HCT116 (cell line): ENCODE measurements around the gene IQGAP2. TPM values are rescaled to one million over a fixed set of nuclear protein-coding genes. Genes with fewer than 3 reads are reported as not detected.

Experiments
- ATAC-seq: fragments of 200-7000 bp; cut with Tn5 transposase; 2 replicates; pipeline ENCODE4 v1.9.1; 2020; ENCODE audit warnings: mild to moderate bottlenecking, moderate library complexity
- BruUV-seq: library from RNA; stranded (reverse); fragments of 400-500 nt; replicated peaks from 2 replicates; lab custom pipeline; 2021; lab: Mats Ljungman, UMichigan
- CTCF ChIA-PET: fragments of 300-600 bp; sonication (Branson Sonifier 250); formaldehyde crosslinking; loops from one replicate; lab custom pipeline; 2021; ENCODE audit warnings: antibody characterized with exemption; lab: Charles Lee
- POLR2A ChIA-PET: fragments of 300-600, 350-600 bp; sonication (Branson Sonifier 250); formaldehyde crosslinking; loops from one replicate; lab custom pipeline; 2021; ENCODE audit warnings: antibody characterized with exemption; lab: Charles Lee
- RAD21 ChIA-PET, 2 experiments: fragments of 300-600 bp; sonication (Branson Sonifier 250); formaldehyde crosslinking; loops; one replicate each; lab custom pipeline; 2023; ENCODE audit warnings: low total read pairs in 2 of 2; ENCODE audit not compliant: uncharacterized antibody in 2 of 2, unreplicated experiment in 2 of 2, low non-redundant PET in 1 of 2; lab: Charles Lee
- DNase-seq: peaks from one replicate; pipeline ENCODE4 v3.0.0-alpha.2; 2010; ENCODE audit warnings: low read depth, low spot score
- H2AFZ ChIP-seq: fragments of 200-600 bp; shearing (Covaris generic), sonication (generic); 2 replicates; pipeline ENCODE4 v1.6.1; 2017; ENCODE audit warnings: low read depth, mixed run types, mixed read lengths, antibody characterized with exemption, low read length; ENCODE audit not compliant: poor library complexity, severe bottlenecking
- H3K27ac ChIP-seq: 2 replicates; pipeline ENCODE4 v1.5.1; 2012; ENCODE audit warnings: low read depth, low read length
- H3K27me3 ChIP-seq: fragments of 200-600 bp; sonication (generic); 2 replicates; pipeline ENCODE4 v1.6.1; 2016; ENCODE audit warnings: mixed run types, low read length, mixed read lengths; ENCODE audit not compliant: insufficient read depth
- H3K36me3 ChIP-seq, 2 experiments: fragments of 200-500 bp in 1 of 2; fragments of 200-600 bp in 1 of 2; sonication (Bioruptor generic) in 1 of 2; sonication (generic) in 1 of 2; 2 replicates each; pipeline versions ENCODE4 v1.5.1 to v1.6.1; 2014 to 2016; ENCODE audit warnings: low read length in 2 of 2, inconsistent platforms in 1 of 2, mixed read lengths in 1 of 2, mixed run types in 1 of 2; ENCODE audit not compliant: insufficient read depth in 2 of 2, control insufficient read depth in 1 of 2
- H3K4me1 ChIP-seq, 2 experiments: fragments of 200-600 bp in 1 of 2; sonication (generic) in 1 of 2; 2 replicates each; pipeline versions ENCODE4 v1.5.1 to v1.6.1; 2012 to 2017; ENCODE audit warnings: low read length in 2 of 2, inconsistent platforms in 1 of 2, mild to moderate bottlenecking in 1 of 2, mixed read lengths in 1 of 2, mixed run types in 1 of 2, moderate library complexity in 1 of 2; ENCODE audit not compliant: insufficient read depth in 2 of 2, control insufficient read depth in 1 of 2
- H3K4me2 ChIP-seq: fragments of 200-600 bp; sonication (generic); 2 replicates; pipeline ENCODE4 v1.6.1; 2017; ENCODE audit warnings: mixed run types, low read length, mixed read lengths
- H3K4me3 ChIP-seq, 2 experiments: fragments of 200-600 bp in 1 of 2; sonication (generic) in 1 of 2; replicated peaks in 1 of 2; 2 replicates each; pipeline ENCODE4 v1.5.1; 2011 to 2016; ENCODE audit warnings: low read length in 2 of 2, control low read depth in 1 of 2, low read depth in 1 of 2, mild to moderate bottlenecking in 1 of 2, mixed read lengths in 1 of 2, mixed run types in 1 of 2
- H3K79me2 ChIP-seq: fragments of 200-600 bp; sonication (generic); 2 replicates; pipeline ENCODE4 v1.6.1; 2017; ENCODE audit warnings: mild to moderate bottlenecking, mixed run types, low read length, moderate library complexity, mixed read lengths; ENCODE audit not compliant: insufficient read depth
- H3K9ac ChIP-seq: fragments of 200-600 bp; sonication (generic); 2 replicates; pipeline ENCODE4 v1.6.1; 2016; ENCODE audit warnings: low read length, mixed read lengths
- H3K9me2 ChIP-seq: fragments of 200-600 bp; sonication (generic), shearing (Covaris generic); 2 replicates; pipeline ENCODE4 v1.6.1; 2017; ENCODE audit warnings: mixed run types, mild to moderate bottlenecking, moderate library complexity; ENCODE audit not compliant: insufficient read depth
- H3K9me3 ChIP-seq, 2 experiments: fragments of 200-500 bp in 1 of 2; fragments of 200-600 bp in 1 of 2; sonication (Bioruptor generic) in 1 of 2; sonication (generic) in 1 of 2; 2 replicates each; pipeline ENCODE4 v1.6.1; 2014 to 2017; ENCODE audit warnings: low read length in 2 of 2, mixed read lengths in 2 of 2, inconsistent platforms in 1 of 2, low read depth in 1 of 2, mild to moderate bottlenecking in 1 of 2, mixed run types in 1 of 2, moderate library complexity in 1 of 2; ENCODE audit not compliant: control insufficient read depth in 1 of 2, insufficient read depth in 1 of 2
- H4K20me1 ChIP-seq: fragments of 200-600 bp; sonication (generic), shearing (Covaris generic); 2 replicates; pipeline ENCODE4 v1.6.1; 2017; ENCODE audit warnings: mixed run types, mild to moderate bottlenecking, moderate library complexity; ENCODE audit not compliant: insufficient read depth
- CBX3 ChIP-seq: IDR thresholded peaks from 2 replicates; pipeline ENCODE4 v1.6.1; 2012; ENCODE audit warnings: low read depth
- EGR1 ChIP-seq: IDR thresholded peaks from 2 replicates; pipeline ENCODE4 v1.6.1; 2012; ENCODE audit warnings: low read depth
- EZH2 ChIP-seq: fragments of 200-600 bp; sonication (generic); IDR thresholded peaks from 2 replicates; pipeline ENCODE4 v1.6.1; 2017; ENCODE audit warnings: antibody characterized with exemption, mixed run types
- EZH2phosphoT487 ChIP-seq: fragments of 200-600 bp; IDR thresholded peaks from 2 replicates; pipeline ENCODE4 v1.6.1; 2018; ENCODE audit warnings: antibody characterized with exemption, borderline replicate concordance
- JUND ChIP-seq: IDR thresholded peaks from 2 replicates; pipeline ENCODE4 v1.6.1; 2012
- POLR2A ChIP-seq: IDR thresholded peaks from 2 replicates; pipeline ENCODE4 v1.7.0; 2011; ENCODE audit warnings: borderline replicate concordance; ENCODE audit not compliant: insufficient read depth, insufficient read length; ENCODE audit errors: extremely low read depth
- POLR2AphosphoS5 ChIP-seq: IDR thresholded peaks from 2 replicates; pipeline ENCODE4 v1.6.1; 2011; ENCODE audit warnings: mild to moderate bottlenecking, low read depth, low read length, moderate library complexity
- SIN3A ChIP-seq: IDR thresholded peaks from 2 replicates; pipeline ENCODE4 v1.6.1; 2012; ENCODE audit warnings: low read depth
- SP1 ChIP-seq: IDR thresholded peaks from 2 replicates; pipeline ENCODE4 v1.6.1; 2012; ENCODE audit warnings: low read depth
- SRF ChIP-seq: IDR thresholded peaks from 2 replicates; pipeline ENCODE4 v1.6.1; 2012; ENCODE audit warnings: low read depth
- TCF7L2 ChIP-seq: IDR thresholded peaks from 2 replicates; pipeline ENCODE4 v1.7.0; 2011; ENCODE audit warnings: borderline replicate concordance, inconsistent platforms; ENCODE audit not compliant: insufficient read depth, insufficient read length; ENCODE audit errors: extremely low read depth
- YY1 ChIP-seq: IDR thresholded peaks from 2 replicates; pipeline ENCODE4 v1.6.1; 2011; ENCODE audit warnings: low read length, low read depth, moderate library complexity, mild to moderate bottlenecking; ENCODE audit not compliant: insufficient replicate concordance; ENCODE audit errors: extremely low read depth
- ZFX ChIP-seq: fragments of 450-650 bp; IDR thresholded peaks from 2 replicates; pipeline ENCODE4 v1.6.1; 2017
- intact Hi-C: fragments of 100-400 bp; cut with micrococcal nuclease; formaldehyde crosslinking; loops from 2 replicates; pipeline ENCODE4 v1.10.0; 2022
- total RNA-seq: library from RNA; stranded (reverse); gene quantifications from one replicate; pipeline ENCODE4 v1.2.1, GENCODE V29; 2021; ENCODE audit not compliant: unreplicated experiment
- TF ChIP-seq, protein P1 (sequence below), 3 experiments: fragments of 200-600 bp in 1 of 3; sonication (generic) in 1 of 3; IDR thresholded peaks in 2 of 3; conservative IDR thresholded peaks in 1 of 3; 2 replicates each; pipeline ENCODE4 v1.5.1; 2012 to 2017; ENCODE audit warnings: low read depth in 2 of 3, low read length in 2 of 3, antibody characterized with exemption in 1 of 3, borderline replicate concordance in 1 of 3, control low read depth in 1 of 3, mild to moderate bottlenecking in 1 of 3, mixed read lengths in 1 of 3, mixed run types in 1 of 3, moderate library complexity in 1 of 3; ENCODE audit not compliant: insufficient read depth in 1 of 3
- TF ChIP-seq, protein P2 (sequence below): IDR thresholded peaks from 2 replicates; pipeline ENCODE4 v1.6.1; 2011; ENCODE audit warnings: mild to moderate bottlenecking, low read length, moderate library complexity; ENCODE audit not compliant: insufficient replicate concordance; ENCODE audit errors: extremely low read depth
- TF ChIP-seq, protein P3 (sequence below): IDR thresholded peaks from 2 replicates; pipeline ENCODE4 v1.6.1; 2012; ENCODE audit warnings: low read depth
- TF ChIP-seq, protein P4 (sequence below): IDR thresholded peaks from 2 replicates; pipeline ENCODE4 v1.6.1; 2012

The IQGAP2 gene
- total RNA-seq, 1 experiment from 2014 or later: 2.0 TPM

DNA sequence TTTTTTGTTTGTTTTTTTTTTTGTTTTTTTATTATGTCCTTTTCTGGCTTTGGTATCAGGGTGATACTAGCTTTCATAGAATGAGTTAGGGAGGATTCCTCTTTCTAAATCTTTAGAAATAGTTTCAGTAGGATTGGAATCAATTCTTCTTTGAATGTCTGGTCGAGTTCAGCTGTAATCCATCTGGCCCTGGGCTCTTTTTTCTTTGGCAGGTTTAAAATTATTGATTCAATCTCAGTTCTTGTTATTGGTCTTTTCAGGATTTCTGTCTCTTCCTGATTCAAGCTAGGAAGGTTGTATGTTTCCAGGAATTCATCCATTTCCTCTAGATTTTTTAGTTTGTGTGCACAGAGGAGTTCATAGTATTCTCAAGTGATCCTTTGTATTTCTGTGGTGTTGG, 34.9 kb downstream of the IQGAP2 start:
- Histone ChIP-seq H3K4me3 (no peak overlapping the region), H2AFZ (no peak overlapping the region), H3K27ac (no peak overlapping the region), H3K9me3 (no peaks in the 10 kb centered on the region), H3K36me3 (no peaks in the 10 kb centered on the region), H3K4me1 (no peaks in the 10 kb centered on the region), H3K79me2 (no peaks in the 10 kb centered on the region), H4K20me1 (no peaks in the 10 kb centered on the region), H3K9ac (no peak overlapping the region), H3K4me2 (no peak overlapping the region), H3K9me2 (no peaks in the 10 kb centered on the region), H3K27me3 (no peaks in the 10 kb centered on the region)
- DNase-seq (no peak), ATAC-seq (no peak)
- ChIA-PET CTCF (no interaction called here), RAD21 (no interaction called here), POLR2A (no interaction called here)
- no peak for TF ChIP-seq POLR2AphosphoS5
- TF ChIP-seq SIN3A: no peak
- no peak for TF ChIP-seq CBX3
- no peak for TF ChIP-seq YY1
- TF ChIP-seq, protein P1, sequence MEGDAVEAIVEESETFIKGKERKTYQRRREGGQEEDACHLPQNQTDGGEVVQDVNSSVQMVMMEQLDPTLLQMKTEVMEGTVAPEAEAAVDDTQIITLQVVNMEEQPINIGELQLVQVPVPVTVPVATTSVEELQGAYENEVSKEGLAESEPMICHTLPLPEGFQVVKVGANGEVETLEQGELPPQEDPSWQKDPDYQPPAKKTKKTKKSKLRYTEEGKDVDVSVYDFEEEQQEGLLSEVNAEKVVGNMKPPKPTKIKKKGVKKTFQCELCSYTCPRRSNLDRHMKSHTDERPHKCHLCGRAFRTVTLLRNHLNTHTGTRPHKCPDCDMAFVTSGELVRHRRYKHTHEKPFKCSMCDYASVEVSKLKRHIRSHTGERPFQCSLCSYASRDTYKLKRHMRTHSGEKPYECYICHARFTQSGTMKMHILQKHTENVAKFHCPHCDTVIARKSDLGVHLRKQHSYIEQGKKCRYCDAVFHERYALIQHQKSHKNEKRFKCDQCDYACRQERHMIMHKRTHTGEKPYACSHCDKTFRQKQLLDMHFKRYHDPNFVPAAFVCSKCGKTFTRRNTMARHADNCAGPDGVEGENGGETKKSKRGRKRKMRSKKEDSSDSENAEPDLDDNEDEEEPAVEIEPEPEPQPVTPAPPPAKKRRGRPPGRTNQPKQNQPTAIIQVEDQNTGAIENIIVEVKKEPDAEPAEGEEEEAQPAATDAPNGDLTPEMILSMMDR (IDR thresholded peaks at IDR 0.05 in 2 of 3, conservative IDR thresholded peaks at IDR 0.05 in 1 of 3; ENCODE audit: borderline replicate concordance in 1 of 3, insufficient read depth in 1 of 3, low read depth in 2 of 3, low read length in 2 of 3): no peak
- TF ChIP-seq TCF7L2: no peak
- TF ChIP-seq EZH2phosphoT487: no peak
- TF ChIP-seq, protein P2, sequence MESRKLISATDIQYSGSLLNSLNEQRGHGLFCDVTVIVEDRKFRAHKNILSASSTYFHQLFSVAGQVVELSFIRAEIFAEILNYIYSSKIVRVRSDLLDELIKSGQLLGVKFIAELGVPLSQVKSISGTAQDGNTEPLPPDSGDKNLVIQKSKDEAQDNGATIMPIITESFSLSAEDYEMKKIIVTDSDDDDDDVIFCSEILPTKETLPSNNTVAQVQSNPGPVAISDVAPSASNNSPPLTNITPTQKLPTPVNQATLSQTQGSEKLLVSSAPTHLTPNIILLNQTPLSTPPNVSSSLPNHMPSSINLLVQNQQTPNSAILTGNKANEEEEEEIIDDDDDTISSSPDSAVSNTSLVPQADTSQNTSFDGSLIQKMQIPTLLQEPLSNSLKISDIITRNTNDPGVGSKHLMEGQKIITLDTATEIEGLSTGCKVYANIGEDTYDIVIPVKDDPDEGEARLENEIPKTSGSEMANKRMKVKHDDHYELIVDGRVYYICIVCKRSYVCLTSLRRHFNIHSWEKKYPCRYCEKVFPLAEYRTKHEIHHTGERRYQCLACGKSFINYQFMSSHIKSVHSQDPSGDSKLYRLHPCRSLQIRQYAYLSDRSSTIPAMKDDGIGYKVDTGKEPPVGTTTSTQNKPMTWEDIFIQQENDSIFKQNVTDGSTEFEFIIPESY: no peak
- no peak for TF ChIP-seq SP1
- no peak for TF ChIP-seq ZFX
- TF ChIP-seq JUND: no peak
- TF ChIP-seq, protein P3, sequence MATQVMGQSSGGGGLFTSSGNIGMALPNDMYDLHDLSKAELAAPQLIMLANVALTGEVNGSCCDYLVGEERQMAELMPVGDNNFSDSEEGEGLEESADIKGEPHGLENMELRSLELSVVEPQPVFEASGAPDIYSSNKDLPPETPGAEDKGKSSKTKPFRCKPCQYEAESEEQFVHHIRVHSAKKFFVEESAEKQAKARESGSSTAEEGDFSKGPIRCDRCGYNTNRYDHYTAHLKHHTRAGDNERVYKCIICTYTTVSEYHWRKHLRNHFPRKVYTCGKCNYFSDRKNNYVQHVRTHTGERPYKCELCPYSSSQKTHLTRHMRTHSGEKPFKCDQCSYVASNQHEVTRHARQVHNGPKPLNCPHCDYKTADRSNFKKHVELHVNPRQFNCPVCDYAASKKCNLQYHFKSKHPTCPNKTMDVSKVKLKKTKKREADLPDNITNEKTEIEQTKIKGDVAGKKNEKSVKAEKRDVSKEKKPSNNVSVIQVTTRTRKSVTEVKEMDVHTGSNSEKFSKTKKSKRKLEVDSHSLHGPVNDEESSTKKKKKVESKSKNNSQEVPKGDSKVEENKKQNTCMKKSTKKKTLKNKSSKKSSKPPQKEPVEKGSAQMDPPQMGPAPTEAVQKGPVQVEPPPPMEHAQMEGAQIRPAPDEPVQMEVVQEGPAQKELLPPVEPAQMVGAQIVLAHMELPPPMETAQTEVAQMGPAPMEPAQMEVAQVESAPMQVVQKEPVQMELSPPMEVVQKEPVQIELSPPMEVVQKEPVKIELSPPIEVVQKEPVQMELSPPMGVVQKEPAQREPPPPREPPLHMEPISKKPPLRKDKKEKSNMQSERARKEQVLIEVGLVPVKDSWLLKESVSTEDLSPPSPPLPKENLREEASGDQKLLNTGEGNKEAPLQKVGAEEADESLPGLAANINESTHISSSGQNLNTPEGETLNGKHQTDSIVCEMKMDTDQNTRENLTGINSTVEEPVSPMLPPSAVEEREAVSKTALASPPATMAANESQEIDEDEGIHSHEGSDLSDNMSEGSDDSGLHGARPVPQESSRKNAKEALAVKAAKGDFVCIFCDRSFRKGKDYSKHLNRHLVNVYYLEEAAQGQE: no peak
- TF ChIP-seq EGR1: no peak
- TF ChIP-seq SRF: no peak
- TF ChIP-seq POLR2A: no peak
- TF ChIP-seq, protein P4, sequence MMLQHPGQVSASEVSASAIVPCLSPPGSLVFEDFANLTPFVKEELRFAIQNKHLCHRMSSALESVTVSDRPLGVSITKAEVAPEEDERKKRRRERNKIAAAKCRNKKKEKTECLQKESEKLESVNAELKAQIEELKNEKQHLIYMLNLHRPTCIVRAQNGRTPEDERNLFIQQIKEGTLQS: no peak
- TF ChIP-seq EZH2: no peak
- intact Hi-C loops: no loop called here
- BruUV-seq: no TSS peak
